Measurements from ENCODE around the gene MAP3K20.
"Not testable (repeated sequence)": the region's sequence is repeated elsewhere in the genome, so short reads cannot be mapped to it uniquely, and the experiment has no call there.

Gene MAP3K20

GRCh38 chr2:173075781-173076580 is at the start of gene MAP3K20:
Gene MAP3K20, plus strand, starts transcription at chr2:173075846. Its CDS starts 15,186 bp downstream, at chr2:173091032.
- peak; percentile 43 for DNase-seq

GRCh38 chr2:173026479-173026878 is 49.2 kb upstream of the MAP3K20 start:
- DNase-seq: no peak

- peak; percentile 92 for DNase-seq
These were observed 48.2 kb upstream of the MAP3K20 start for GRCh38 chr2:173027181-173028128.

GRCh38 chr2:173028141-173028540 is 47.5 kb upstream of the MAP3K20 start:
- no peak for DNase-seq

GRCh38 chr2:173028671-173029070 is 47.0 kb upstream of the MAP3K20 start:
- DNase-seq: no peak

GRCh38 chr2:173030561-173031490 is 44.8 kb upstream of the MAP3K20 start:
- no peak for DNase-seq

- no peak for DNase-seq
These were observed 43.6 kb upstream of the MAP3K20 start for GRCh38 chr2:173032032-173032431.

- no peak for DNase-seq
These were observed 42.6 kb upstream of the MAP3K20 start for GRCh38 chr2:173033084-173033483.

- no peak for DNase-seq
These were observed 41.5 kb upstream of the MAP3K20 start for GRCh38 chr2:173034143-173034542.

- DNase-seq: no peak
These were observed 38.2 kb upstream of the MAP3K20 start for GRCh38 chr2:173037245-173038120.

- DNase-seq: not testable (repeated sequence)
These were observed 37.4 kb upstream of the MAP3K20 start for GRCh38 chr2:173038257-173038656.

GRCh38 chr2:173040729-173041128 is 34.9 kb upstream of the MAP3K20 start:
- no peak for DNase-seq

GRCh38 chr2:173043476-173043875 is 32.2 kb upstream of the MAP3K20 start:
- no peak for DNase-seq

- no peak for DNase-seq
These were observed 31.6 kb upstream of the MAP3K20 start for GRCh38 chr2:173043897-173044519.

GRCh38 chr2:173044686-173045085 is 31.0 kb upstream of the MAP3K20 start:
- DNase-seq: no peak

- no peak for DNase-seq
These were observed 30.5 kb upstream of the MAP3K20 start for GRCh38 chr2:173045181-173045580.

GRCh38 chr2:173048522-173048896 is 27.1 kb upstream of the MAP3K20 start:
- DNase-seq: no peak

- DNase-seq: no peak
These were observed 26.6 kb upstream of the MAP3K20 start for GRCh38 chr2:173048897-173049661.

- DNase-seq: no peak
These were observed 25.8 kb upstream of the MAP3K20 start for GRCh38 chr2:173049831-173050230.

- DNase-seq: no peak
These were observed 25.0 kb upstream of the MAP3K20 start for GRCh38 chr2:173050684-173051083.
